HG03558 (cell line): Measurements from ENCODE around the gene SLC8B1.

ENCODE experiments used
- ATAC-seq: cut with Tn5 transposase; IDR thresholded peaks from one replicate; pipeline ENCODE4 v1.9.1; 2021; ENCODE audit warnings: moderate number of reproducible peaks; ENCODE audit not compliant: unreplicated experiment; ENCODE audit errors: extremely low read depth

Gene SLC8B1

GRCh38 chr12:113276306-113276705, 58.6 kb downstream of the SLC8B1 start:
- no peak for ATAC-seq

GRCh38 chr12:113274848-113275247, 60.1 kb downstream of the SLC8B1 start:
- no peak for ATAC-seq

DNA sequence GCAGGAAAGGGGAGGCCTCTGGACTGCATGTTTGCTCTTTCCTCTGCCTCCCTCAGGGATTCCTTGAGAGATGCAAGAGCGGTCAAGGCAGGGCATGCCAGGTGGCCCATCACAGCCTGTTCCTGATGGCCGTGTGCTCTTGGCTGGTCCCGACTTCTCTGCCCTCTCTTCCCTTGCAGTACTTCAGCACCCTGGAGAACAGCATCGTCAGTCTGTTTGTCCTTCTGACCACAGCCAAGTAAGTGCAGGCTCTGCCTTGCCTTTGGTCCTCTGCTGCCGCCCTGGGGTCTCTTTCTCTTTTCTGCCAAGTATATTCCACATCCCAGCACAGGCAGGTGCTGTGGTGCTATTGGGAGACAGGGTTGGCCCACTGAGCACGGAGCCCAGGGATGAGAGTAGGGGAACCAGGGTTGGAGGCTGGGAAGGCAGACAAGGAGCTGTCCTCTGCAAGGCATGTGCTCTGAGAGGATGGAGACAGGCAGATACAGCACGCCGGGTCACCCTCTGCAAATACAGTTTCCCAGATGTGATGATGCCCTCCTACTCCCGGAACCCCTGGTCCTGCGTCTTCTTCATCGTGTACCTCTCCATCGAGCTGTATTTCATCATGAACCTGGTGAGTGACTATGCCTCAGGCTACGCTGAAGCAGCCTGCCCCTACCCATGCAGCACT, 61.7 kb downstream of the SLC8B1 start:
- no peak for ATAC-seq

DNA sequence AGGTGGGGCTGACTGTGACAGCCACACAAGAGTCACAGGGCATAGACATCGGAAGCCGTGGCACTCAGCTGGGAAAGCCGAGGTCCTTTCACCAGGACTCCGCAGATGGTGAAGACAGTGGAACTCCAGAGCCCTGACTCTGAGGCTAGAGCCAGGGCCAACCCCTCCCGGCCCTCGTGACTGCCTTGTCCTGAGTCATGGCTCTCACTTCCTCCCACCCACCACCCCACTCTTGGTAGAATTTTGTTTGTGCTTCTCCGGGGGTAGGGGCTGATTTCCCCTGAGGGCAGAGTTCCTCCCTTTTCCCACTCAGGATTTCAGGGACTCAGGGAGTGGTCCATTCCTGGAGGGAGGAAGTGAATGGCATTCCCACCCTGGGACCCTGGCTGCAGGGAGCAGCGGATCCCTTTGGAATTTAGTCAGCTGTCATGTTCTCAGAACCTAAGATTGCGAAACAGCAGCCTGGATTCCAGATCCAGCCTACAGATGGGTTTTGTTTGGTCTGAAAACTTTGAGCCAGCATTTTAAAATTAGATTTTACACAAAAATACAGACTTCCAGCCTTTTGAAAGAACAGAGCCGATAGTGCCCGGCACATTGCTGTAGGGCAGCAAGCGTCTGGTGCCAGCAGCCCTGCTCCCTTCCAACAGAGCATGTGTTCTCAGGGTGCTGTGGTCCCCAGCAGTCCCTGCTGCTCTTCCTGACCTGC, 62.9 kb downstream of the SLC8B1 start:
- no peak for ATAC-seq

DNA sequence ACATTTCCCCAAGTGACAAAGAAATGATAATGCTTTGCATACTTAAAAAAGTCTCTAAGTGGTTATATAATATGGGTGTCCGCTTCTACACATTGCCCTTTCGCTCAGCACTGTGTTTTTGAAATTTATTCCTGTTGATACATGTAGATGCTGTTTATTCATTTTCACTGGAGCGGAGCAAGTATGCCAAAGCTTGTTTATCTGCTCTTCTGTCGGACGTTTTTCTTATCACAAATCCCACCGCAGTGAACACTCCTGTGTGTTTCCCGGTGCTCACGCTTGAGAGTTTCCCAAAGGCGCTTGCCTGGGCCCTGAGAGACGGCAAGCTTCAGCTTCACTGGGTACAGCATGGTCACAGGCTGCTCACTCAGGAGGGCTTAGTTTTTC, 63.5 kb downstream of the SLC8B1 start:
- ATAC-seq = no peak

GRCh38 chr12:113270709-113271009, 64.2 kb downstream of the SLC8B1 start:
- no peak for ATAC-seq

DNA sequence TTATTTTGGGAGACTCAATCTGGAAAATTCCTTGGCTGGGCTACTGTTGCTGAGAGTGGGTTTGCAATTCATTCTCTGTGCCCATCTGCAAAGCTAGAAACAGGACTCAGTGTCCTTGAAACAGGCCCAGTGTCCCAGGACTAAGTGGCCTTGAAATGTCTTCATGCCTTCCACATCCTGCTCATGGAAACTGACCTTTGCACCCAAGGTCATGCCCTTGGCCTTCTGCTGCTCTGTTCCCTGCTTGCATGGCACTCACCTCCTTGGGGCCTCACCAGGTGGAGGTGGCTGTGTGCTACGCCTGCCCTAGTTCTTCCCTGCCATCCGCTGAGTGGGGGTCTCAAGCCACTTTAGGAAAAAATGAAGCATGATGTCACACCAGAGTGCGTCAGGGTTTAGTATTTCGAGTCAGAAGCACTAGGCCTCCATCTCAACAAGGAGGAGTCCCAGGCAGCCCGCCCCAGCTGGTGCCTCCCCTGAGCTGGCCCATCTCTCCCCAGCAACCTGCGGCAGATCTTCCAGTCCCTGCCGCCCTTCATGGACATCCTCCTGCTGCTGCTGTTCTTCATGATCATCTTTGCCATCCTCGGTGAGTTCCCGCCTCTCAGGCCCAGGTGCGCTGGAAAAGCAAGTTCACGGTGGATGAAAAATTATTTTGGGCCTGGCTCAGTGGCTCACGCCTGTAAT, 65.5 kb downstream of the SLC8B1 start:
- ATAC-seq = no peak

DNA sequence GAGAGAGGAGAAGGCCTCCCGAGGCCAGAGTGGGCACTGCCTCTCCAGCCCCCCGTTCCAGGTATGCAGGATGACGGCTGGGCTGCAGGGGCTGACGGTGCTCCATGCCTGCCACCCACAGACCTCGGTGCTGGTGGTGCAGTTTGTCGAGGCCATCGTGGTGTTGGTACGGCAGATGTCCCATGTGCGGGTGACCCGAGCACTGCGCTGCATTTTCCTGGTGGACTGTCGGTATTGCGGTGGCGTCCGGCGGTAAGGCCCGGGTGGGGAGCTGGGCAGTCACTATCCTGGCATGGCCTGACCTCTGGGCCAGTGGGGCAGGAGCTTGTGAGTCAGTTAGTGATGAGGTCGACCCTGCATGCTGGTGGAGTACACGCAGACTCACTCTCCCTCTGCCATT, 66.3 kb downstream of the SLC8B1 start:
- no peak for ATAC-seq

- ATAC-seq = no peak
These were observed 66.8 kb downstream of the SLC8B1 start for GRCh38 chr12:113268136-113268535.

- ATAC-seq = no peak
These were observed 67.3 kb downstream of the SLC8B1 start for GRCh38 chr12:113267621-113268020.

DNA sequence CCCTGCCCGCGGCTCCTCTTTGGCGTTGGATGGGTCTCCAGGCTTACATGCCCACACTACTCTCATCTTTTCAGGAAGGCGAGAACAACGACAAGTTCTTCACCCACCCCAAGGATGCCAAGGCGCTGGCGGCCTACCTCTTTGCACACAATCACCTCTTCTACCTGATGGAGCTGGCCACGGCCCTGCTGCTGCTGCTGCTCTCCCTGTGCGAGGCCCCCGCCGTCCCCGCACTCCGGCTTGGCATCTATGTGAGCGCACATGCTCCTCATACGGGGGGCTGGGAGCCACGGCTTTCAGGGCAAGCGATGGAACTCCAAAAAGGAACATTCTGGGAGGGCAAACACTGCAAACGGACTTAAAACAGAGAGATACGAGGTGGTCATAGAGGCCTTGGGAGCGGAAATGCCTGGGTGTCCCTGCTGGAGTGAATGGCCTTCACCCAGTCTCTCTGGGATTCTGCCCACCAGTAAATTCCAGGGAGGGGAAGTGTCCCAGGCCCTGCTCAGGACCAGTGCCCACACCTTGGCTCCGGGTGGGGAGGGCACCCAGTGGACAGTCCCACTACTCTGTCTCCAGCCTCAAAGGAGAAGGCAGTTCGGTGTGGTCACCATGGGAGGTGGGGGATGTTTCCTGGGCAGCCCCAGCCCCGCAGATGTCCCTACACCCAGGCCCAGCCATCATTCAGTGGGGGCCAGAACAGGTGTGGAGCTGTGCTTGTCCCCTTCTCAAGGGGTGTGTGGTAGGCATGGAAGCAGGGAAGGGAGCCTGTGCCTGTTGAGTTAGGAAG, 68.6 kb downstream of the SLC8B1 start:
- ATAC-seq = no peak

- ATAC-seq = no peak
These were observed 71.4 kb downstream of the SLC8B1 start for GRCh38 chr12:113263431-113263963.

DNA sequence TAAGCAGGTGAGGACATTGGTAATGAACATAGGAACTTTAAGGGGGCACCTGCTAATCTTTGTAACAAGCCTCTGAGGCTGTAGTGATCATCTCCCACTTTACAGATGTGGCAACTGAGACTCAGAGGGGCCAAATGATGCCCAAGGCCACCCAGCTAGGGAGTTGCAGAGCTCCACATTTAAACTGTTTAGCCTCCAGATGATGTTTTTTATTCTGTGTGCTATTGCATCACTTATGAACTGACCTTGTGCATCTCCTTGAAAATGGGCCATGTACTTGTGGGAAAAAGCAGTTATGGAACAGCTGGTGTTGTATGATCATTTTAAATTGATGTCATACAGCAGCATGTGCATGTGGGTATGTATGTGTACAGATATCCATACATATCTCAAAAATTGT, 72.2 kb downstream of the SLC8B1 start:
- no peak for ATAC-seq

DNA sequence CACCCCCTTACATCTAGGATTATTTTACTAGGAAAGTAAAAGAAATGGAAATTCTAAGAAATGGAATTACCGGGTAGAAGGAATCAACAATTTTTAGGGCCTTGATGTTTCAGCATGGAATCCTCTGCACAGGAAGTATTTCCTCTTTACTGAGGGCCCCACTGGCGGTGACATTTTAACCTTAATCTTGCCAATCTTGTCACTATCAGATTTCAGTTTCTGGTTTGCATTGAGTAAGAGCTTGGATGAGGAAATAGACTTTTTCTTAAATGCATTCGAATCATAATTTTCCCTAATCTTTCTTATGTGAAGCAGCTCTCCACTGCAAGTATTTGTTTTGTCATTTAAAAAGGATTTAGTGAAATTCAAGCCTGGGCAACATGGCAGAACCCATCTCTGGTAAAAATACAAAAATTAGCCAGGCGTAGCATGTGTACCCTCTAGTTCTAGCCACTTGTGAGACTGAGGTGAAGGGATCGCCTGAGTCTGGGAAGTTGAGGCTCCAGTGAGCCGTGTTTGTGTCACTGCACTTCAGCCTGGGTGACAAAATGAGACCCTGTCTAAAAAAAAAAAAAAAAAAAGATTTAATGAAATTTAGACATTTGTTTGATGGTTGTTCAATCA, 73.0 kb downstream of the SLC8B1 start:
- ATAC-seq = no peak

- no peak for ATAC-seq
These were observed 74.1 kb downstream of the SLC8B1 start for GRCh38 chr12:113260636-113261300.

DNA sequence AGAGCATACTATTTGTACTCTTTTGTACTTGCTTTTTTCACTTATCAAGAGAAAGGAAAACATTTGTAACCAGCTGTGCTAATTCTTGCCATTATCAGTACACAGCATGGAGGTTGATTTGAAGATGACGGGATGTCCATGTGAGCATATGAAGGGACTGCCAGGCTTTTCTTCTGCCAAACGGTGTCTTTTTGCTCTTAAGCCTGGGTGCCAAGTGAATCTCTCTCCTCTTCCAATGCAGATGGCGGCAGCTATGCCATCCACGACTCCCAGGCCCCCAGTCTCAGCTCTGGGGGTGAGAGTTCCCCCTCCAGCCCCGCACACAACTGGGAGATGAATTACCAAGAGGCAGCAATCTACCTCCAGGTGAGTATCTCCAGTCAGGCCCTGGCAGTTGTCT, 74.8 kb downstream of the SLC8B1 start:
- no peak for ATAC-seq

GRCh38 chr12:113257564-113257963, 77.3 kb downstream of the SLC8B1 start:
- ATAC-seq = no peak

DNA sequence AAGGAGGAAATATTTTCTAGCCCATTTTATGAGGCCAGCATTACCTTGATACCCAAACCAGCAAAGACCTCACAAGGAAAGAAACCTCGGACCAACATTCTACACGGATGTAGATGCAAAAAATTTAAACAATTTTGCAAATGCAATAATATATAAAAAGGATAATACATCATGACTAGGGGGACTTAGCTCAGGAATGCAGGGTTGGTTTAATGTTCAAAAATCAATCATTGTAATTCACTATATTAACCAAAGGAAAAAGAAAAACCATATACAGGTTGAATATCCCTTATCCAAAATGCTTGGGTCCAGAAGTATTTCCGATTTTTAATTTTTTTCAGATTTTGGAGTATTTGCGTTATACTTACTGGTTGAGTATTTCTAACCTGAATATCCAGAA, 80.6 kb downstream of the SLC8B1 start:
- ATAC-seq = no peak

- no peak for ATAC-seq
These were observed 81.2 kb downstream of the SLC8B1 start for GRCh38 chr12:113253532-113254285.
